DND-41 (cell line): ENCODE results near the gene STRADB.
"Not testable (repeated sequence)": the region's sequence is repeated elsewhere in the genome, so short reads cannot be mapped to it uniquely, and the experiment has no call there.

Source experiments
- ATAC-seq: fragments of 200-7000 bp; cut with Tn5 transposase; 3 replicates; pipeline ENCODE4 v1.9.1; 2021; ENCODE audit warnings: low read depth; ENCODE audit not compliant: insufficient read depth
- DNase-seq: peaks from one replicate; pipeline ENCODE4 v3.0.0-alpha.2; 2020
- H2AFZ ChIP-seq: 2 replicates; pipeline ENCODE4 v1.6.0; 2012; ENCODE audit warnings: low read depth, low read length
- H3K27ac ChIP-seq: 2 replicates; pipeline ENCODE4 v1.5.1; 2012; ENCODE audit warnings: low read length, inconsistent platforms
- H3K27me3 ChIP-seq: fragments of 200-600 bp; sonication (generic); 2 replicates; pipeline ENCODE4 v1.6.0; 2012; ENCODE audit warnings: low read length, mild to moderate bottlenecking, inconsistent platforms; ENCODE audit not compliant: insufficient read depth, poor library complexity
- H3K36me3 ChIP-seq: 2 replicates; pipeline ENCODE4 v1.5.1; 2012; ENCODE audit warnings: low read length, inconsistent platforms; ENCODE audit not compliant: insufficient read depth
- H3K4me1 ChIP-seq: 2 replicates; pipeline ENCODE4 v1.5.1; 2012; ENCODE audit warnings: mild to moderate bottlenecking, low read length; ENCODE audit not compliant: insufficient read depth
- H3K4me2 ChIP-seq: 2 replicates; pipeline ENCODE4 v1.6.0; 2012; ENCODE audit warnings: mild to moderate bottlenecking, moderate library complexity, low read length, inconsistent platforms; ENCODE audit not compliant: insufficient read depth
- H3K4me3 ChIP-seq, 2 experiments: fragments of 200-600 bp in 1 of 2; shearing (Covaris generic) in 1 of 2; 2 replicates each; pipeline ENCODE4 v1.5.1; 2012 to 2016; ENCODE audit warnings: inconsistent platforms in 2 of 2, low read length in 2 of 2, mild to moderate bottlenecking in 2 of 2, low read depth in 1 of 2, moderate library complexity in 1 of 2
- H3K79me2 ChIP-seq: 2 replicates; pipeline ENCODE4 v1.6.0; 2012; ENCODE audit warnings: low read length, inconsistent platforms; ENCODE audit not compliant: insufficient read depth
- H3K9ac ChIP-seq: 2 replicates; pipeline ENCODE4 v1.6.0; 2012; ENCODE audit warnings: low read depth, mild to moderate bottlenecking, inconsistent platforms, low read length, moderate library complexity
- H3K9me3 ChIP-seq: 2 replicates; pipeline ENCODE4 v1.5.1; 2012; ENCODE audit warnings: low read length, moderate library complexity, mild to moderate bottlenecking, inconsistent platforms; ENCODE audit not compliant: insufficient read depth, severe bottlenecking
- H4K20me1 ChIP-seq: 2 replicates; pipeline ENCODE4 v1.6.0; 2012; ENCODE audit warnings: low read length; ENCODE audit not compliant: insufficient read depth
- EZH2 ChIP-seq: IDR thresholded peaks from 3 replicates; pipeline ENCODE4 v1.6.1; 2012; ENCODE audit warnings: borderline replicate concordance, low read depth, mild to moderate bottlenecking, moderate library complexity, low read length, inconsistent platforms; ENCODE audit not compliant: severe bottlenecking
- TF ChIP-seq, protein P1 (sequence below): IDR thresholded peaks from 2 replicates; pipeline ENCODE4 v1.5.1; 2012; ENCODE audit warnings: borderline replicate concordance, low read length, moderate library complexity, mild to moderate bottlenecking; ENCODE audit not compliant: poor library complexity, severe bottlenecking; ENCODE audit errors: extremely low read depth

STRADB gene

DNA sequence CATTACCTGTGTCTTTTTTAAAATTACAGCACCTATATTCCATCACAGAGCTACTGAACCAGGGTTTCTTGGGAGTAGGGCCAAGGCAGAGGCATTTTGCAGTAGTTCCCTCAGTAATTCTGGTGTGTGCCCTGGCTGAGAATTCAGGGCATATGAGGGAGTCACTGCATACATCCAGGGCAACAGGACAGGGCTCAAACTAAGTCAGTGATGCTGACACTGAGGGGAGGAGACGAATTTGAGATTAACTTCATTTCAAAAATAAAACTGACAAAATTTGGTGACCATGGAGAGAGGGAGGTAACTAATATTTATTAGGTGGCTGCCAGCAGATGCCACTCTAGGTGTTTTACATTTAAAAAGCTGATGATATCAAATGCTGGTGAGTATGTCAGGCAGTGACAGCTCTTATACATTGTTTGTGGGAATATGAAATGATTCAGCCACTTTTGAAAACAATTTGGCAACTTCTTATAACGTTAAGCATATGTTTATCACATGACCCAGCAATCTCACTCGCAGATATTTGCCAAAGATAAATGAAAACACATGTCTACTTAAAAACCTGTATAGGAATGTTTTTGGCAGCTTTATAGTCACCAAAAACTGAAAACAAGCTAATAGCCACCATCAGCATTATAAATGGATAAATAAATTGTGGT is 20.3 kb downstream of the STRADB start:
- H4K20me1 ChIP-seq, result no peaks in the 10 kb centered on the region
- H3K4me3 ChIP-seq, result no peak overlapping the region
- no peaks in the 10 kb centered on the region for H3K79me2 ChIP-seq
- no peak for DNase-seq
- TF ChIP-seq, protein P1, sequence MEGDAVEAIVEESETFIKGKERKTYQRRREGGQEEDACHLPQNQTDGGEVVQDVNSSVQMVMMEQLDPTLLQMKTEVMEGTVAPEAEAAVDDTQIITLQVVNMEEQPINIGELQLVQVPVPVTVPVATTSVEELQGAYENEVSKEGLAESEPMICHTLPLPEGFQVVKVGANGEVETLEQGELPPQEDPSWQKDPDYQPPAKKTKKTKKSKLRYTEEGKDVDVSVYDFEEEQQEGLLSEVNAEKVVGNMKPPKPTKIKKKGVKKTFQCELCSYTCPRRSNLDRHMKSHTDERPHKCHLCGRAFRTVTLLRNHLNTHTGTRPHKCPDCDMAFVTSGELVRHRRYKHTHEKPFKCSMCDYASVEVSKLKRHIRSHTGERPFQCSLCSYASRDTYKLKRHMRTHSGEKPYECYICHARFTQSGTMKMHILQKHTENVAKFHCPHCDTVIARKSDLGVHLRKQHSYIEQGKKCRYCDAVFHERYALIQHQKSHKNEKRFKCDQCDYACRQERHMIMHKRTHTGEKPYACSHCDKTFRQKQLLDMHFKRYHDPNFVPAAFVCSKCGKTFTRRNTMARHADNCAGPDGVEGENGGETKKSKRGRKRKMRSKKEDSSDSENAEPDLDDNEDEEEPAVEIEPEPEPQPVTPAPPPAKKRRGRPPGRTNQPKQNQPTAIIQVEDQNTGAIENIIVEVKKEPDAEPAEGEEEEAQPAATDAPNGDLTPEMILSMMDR, result no peak
- no peak for TF ChIP-seq EZH2
- H3K9me3 ChIP-seq, result no peaks in the 10 kb centered on the region
- H3K36me3 ChIP-seq, result peaks cover 17% of the 10 kb centered on the region
- no peak overlapping the region for H2AFZ ChIP-seq
- no peak overlapping the region for H3K4me2 ChIP-seq
- no peak for ATAC-seq
- no peaks in the 10 kb centered on the region for H3K27me3 ChIP-seq
- no peak overlapping the region for H3K27ac ChIP-seq
- H3K9ac ChIP-seq, result no peak overlapping the region
- H3K4me1 ChIP-seq, result no peaks in the 10 kb centered on the region

DNA sequence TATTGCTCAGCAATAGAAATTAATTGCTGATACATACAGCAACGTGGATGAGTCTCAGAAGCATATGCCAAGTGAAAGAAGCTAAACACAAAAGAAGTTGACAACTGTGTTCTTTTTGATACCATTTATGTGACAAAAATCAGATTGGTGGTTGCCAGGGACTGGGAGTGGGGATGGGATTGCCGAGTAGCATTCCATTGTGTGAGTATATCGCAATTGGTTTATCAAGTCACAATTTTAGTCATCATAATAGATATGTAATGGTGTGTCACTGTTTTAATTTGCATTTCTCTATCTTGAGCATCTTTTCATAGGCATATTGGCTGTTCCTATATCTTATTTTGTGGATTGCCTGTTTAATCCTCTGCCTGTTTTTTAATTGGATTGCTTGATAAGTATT is 20.9 kb downstream of the STRADB start:
- Histone ChIP-seq H3K4me1 (no peaks in the 10 kb centered on the region), H4K20me1 (no peaks in the 10 kb centered on the region), H3K36me3 (peaks cover 17% of the 10 kb centered on the region), H3K27me3 (no peaks in the 10 kb centered on the region), H3K4me3 (no peak overlapping the region), H3K9me3 (no peaks in the 10 kb centered on the region), H3K9ac (no peak overlapping the region), H2AFZ (no peak overlapping the region), H3K27ac (no peak overlapping the region), H3K79me2 (no peaks in the 10 kb centered on the region), H3K4me2 (no peak overlapping the region)
- ATAC-seq (no peak), DNase-seq (no peak)
- TF ChIP-seq EZH2, result no peak
- TF ChIP-seq, protein P1, result no peak

DNA sequence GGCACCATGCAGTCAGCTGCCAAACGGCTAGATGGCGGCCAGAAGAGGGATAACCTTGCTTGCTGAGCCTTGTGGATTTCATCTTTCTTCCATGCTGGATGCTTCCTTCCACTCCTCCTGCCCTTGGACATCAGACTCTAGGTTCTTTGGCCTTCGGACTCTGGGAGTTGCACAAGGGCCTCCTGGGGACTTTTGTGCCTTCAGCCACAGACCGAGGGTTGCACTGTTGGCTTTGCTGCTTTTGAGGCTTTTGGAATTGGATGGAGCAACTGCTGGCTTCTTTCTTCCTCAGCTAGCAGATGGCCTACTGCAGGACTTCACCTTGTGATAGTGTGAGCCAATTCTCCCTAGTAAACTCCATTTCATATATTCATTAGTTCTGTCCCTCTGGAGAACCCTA is 31.0 kb downstream of the STRADB start:
- no peaks in the 10 kb centered on the region for H4K20me1 ChIP-seq
- no peaks in the 10 kb centered on the region for H3K27me3 ChIP-seq
- H3K9ac ChIP-seq, result no peak overlapping the region
- 0 out of 2 replicates have a peak, but pooled peaks cover 3% of the 10 kb centered on the region for H3K36me3 ChIP-seq
- H3K27ac ChIP-seq, result no peak overlapping the region
- DNase-seq (no peak), ATAC-seq (no peak)
- no peak overlapping the region for H3K4me2 ChIP-seq
- no peak overlapping the region for H3K4me3 ChIP-seq
- H3K4me1 ChIP-seq, result no peaks in the 10 kb centered on the region
- H2AFZ ChIP-seq, result no peak overlapping the region
- no peak for TF ChIP-seq EZH2
- H3K79me2 ChIP-seq, result no peaks in the 10 kb centered on the region
- no peaks in the 10 kb centered on the region for H3K9me3 ChIP-seq

DNA sequence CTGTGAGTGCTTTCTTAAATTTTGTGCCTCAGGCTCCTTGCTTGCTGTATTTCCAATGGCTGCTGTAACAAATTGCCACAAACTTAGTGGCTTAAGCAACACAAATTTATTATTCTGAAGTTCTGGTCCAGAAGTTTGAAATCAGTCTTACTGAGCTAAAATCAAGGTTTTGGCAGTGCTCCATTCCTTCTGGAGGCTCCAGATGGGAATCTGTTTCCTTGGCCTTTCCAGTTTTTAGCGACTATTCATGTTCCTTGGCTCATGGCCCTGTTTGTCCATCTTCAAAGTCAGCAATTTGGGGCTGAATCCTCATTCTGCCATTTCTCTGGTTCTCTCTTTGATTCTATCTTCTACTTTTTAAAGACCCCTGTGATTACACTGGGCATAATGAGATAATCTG is 31.8 kb downstream of the STRADB start:
- Histone ChIP-seq H3K4me1 (no peaks in the 10 kb centered on the region), H4K20me1 (no peaks in the 10 kb centered on the region), H2AFZ (no peak overlapping the region), H3K27ac (no peak overlapping the region), H3K27me3 (no peaks in the 10 kb centered on the region), H3K36me3 (0 out of 2 replicates have a peak, but pooled peaks cover 3% of the 10 kb centered on the region), H3K4me3 (no peak overlapping the region), H3K9ac (no peak overlapping the region), H3K4me2 (no peak overlapping the region), H3K79me2 (no peaks in the 10 kb centered on the region), H3K9me3 (no peaks in the 10 kb centered on the region)
- ATAC-seq (no peak), DNase-seq (no peak)
- TF ChIP-seq, protein P1, result no peak
- no peak for TF ChIP-seq EZH2

DNA sequence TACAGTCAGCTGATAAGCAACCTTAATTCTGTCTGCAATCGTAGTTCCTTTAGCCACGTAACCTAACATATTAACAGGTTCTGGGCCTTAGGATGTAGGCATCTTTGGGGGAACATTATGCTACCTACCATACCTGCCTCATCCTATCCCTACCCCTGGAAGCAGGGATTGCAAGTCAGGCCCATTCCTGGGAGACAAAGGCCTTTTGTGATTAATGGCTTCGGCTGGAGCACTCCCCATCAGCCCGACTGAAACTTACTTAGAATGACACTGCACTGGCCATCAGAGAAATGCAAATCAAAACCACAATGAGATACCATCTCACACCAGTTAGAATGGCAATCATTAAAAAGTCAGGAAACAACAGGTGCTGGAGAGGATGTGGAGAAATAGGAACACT is 32.2 kb downstream of the STRADB start:
- H3K27me3 ChIP-seq, H3K27ac ChIP-seq, H3K4me2 ChIP-seq, H3K9me3 ChIP-seq, H3K4me1 ChIP-seq, H3K4me3 ChIP-seq, H2AFZ ChIP-seq, H4K20me1 ChIP-seq, H3K36me3 ChIP-seq, H3K79me2 ChIP-seq, DNase-seq, ATAC-seq, H3K9ac ChIP-seq: not testable (repeated sequence)
